ENCODE measurements around the gene DPYSL4. TPM values are rescaled to one million over a fixed set of nuclear protein-coding genes. Genes with fewer than 3 reads are reported as not detected.

The DPYSL4 gene
- total RNA-seq, 4 donors from 2014 or later: 0.69 to 3.0 (median 0.81) TPM

GRCh38 chr10:132199854-132200311 is 13.1 kb downstream of the DPYSL4 start:
- ATAC-seq (ENCODE audit: low FRiP score) (no peak), DNase-seq (ENCODE audit: low spot score) (no peak)
- TF ChIP-seq, protein P1, sequence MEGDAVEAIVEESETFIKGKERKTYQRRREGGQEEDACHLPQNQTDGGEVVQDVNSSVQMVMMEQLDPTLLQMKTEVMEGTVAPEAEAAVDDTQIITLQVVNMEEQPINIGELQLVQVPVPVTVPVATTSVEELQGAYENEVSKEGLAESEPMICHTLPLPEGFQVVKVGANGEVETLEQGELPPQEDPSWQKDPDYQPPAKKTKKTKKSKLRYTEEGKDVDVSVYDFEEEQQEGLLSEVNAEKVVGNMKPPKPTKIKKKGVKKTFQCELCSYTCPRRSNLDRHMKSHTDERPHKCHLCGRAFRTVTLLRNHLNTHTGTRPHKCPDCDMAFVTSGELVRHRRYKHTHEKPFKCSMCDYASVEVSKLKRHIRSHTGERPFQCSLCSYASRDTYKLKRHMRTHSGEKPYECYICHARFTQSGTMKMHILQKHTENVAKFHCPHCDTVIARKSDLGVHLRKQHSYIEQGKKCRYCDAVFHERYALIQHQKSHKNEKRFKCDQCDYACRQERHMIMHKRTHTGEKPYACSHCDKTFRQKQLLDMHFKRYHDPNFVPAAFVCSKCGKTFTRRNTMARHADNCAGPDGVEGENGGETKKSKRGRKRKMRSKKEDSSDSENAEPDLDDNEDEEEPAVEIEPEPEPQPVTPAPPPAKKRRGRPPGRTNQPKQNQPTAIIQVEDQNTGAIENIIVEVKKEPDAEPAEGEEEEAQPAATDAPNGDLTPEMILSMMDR (IDR thresholded peaks at IDR 0.05): no peak

GRCh38 chr10:132200344-132201110 is 13.8 kb downstream of the DPYSL4 start:
- no peak for DNase-seq (ENCODE audit: low spot score)
- no peak for ATAC-seq (ENCODE audit: low FRiP score)
- TF ChIP-seq, protein P1 (IDR thresholded peaks at IDR 0.05): no peak

GRCh38 chr10:132201111-132201969 is 14.6 kb downstream of the DPYSL4 start:
- no peak for DNase-seq (ENCODE audit: low spot score)
- TF ChIP-seq, protein P1 (IDR thresholded peaks at IDR 0.05): no peak
- no peak for ATAC-seq (ENCODE audit: low FRiP score)

DNA sequence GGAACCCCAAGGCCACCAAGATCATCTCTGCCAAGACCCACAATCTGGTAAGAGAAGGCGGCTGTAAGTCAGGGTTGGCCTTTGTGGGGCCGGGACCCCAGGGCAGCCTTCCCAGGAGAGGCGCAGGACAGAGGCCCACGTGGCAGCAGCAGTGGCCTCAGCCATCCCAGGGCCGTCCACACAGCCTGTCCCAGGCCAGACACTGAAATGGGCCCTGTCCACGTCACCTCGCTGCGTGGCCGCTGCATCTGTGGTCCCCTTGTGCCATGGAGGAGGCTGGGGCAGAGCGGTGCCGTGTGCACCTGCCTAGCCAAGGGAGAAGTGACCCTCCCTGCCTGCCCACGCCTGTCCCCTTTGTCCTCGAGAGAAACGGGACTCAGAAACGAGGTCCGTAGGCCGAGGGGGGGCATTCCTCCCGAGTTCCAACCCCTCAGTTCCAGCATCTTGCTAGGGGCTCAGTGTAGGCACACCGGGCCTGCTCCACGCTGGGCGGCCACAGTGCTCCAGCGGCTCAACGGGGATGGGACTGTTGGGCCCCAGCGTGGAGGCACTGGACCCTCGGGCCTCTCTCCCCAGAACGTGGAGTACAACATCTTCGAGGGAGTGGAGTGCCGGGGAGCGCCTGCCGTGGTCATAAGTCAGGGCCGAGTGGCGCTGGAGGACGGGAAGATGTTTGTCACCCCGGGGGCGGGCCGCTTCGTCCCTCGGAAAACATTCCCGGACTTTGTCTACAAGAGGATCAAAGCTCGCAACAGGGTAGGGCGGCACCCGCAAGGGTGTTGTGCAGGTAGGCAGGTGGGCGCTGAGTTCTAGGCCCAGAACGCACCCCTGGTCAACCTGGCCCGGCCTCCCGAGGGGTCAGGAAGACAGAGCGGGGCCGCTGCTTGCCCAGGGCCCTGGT is 15.6 kb downstream of the DPYSL4 start:
- TF ChIP-seq, protein P1 (IDR thresholded peaks at IDR 0.05): no peak
- ATAC-seq (ENCODE audit: low FRiP score) (no peak), DNase-seq (ENCODE audit: low spot score) (no peak)

DNA sequence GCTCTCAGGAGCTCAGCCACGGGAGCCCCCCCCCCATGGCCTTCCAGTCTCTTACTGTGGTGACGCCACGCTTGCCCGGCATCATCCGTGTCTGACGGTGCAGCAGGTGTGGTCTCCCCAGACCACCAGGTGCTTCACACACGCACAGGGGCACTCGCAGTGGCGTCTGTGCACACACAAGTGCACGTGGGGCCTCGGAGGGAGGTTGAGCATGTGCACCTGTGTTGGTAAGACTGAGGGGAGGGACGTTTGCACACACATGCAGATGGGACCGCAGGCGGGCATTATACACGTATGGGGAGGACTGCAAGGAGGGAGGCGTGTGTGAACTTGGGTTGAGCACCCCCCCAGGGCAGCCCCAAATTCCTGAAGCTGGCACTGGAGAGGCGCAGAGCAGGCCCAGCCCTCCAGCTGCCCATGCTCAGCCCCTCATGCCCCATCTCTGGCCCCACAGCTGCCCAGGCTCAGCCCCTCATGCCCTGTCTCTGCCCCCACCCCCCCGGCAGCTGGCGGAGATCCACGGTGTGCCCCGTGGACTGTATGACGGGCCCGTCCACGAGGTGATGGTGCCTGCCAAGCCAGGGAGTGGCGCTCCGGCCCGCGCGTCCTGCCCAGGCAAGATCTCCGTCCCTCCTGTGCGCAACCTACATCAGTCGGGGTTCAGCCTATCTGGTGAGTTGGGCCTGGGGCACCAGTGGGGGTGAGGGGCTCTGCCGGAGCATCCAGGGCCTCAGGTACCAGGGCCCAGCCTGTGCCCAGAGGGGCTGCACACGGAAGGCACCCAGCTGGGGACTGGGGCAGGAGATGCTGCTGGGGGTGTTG is 16.7 kb downstream of the DPYSL4 start:
- TF ChIP-seq, protein P1 (IDR thresholded peaks at IDR 0.05): no peak
- DNase-seq (ENCODE audit: low spot score) (no peak), ATAC-seq (ENCODE audit: low FRiP score) (no peak)

Measured in omental fat pad (tissue), 4 donors.